H7 (cell line): ENCODE measurements around the gene SYNDIG1. TPM values are rescaled to one million over a fixed set of nuclear protein-coding genes. Genes with fewer than 3 reads are reported as not detected.

ENCODE experiments used
- DNase-seq: peaks from one replicate; pipeline ENCODE4 v3.0.0; 2012
- H3K27me3 ChIP-seq: 2 replicates; pipeline ENCODE4 v1.6.0; 2011; ENCODE audit warnings: mild to moderate bottlenecking, low read length; ENCODE audit not compliant: control insufficient read depth, insufficient read depth
- H3K36me3 ChIP-seq: replicated peaks from 2 replicates; pipeline ENCODE4 v1.5.1; 2011; ENCODE audit warnings: low read length; ENCODE audit not compliant: control insufficient read depth, insufficient read depth
- H3K4me3 ChIP-seq: 2 replicates; pipeline ENCODE4 v1.5.1; 2011; ENCODE audit warnings: low read depth, mild to moderate bottlenecking, control low read depth, low read length, moderate library complexity; ENCODE audit not compliant: insufficient read depth
- total RNA-seq: library from RNA; depleted of rRNA; stranded (reverse); fragments of >200 nt; shearing (Covaris generic); gene quantifications from 2 replicates; pipeline ENCODE4 v1.2.3, GENCODE V29; 2014

SYNDIG1 gene
- total RNA-seq, 1 experiment from 2014 or later = 9.2 TPM

DNA sequence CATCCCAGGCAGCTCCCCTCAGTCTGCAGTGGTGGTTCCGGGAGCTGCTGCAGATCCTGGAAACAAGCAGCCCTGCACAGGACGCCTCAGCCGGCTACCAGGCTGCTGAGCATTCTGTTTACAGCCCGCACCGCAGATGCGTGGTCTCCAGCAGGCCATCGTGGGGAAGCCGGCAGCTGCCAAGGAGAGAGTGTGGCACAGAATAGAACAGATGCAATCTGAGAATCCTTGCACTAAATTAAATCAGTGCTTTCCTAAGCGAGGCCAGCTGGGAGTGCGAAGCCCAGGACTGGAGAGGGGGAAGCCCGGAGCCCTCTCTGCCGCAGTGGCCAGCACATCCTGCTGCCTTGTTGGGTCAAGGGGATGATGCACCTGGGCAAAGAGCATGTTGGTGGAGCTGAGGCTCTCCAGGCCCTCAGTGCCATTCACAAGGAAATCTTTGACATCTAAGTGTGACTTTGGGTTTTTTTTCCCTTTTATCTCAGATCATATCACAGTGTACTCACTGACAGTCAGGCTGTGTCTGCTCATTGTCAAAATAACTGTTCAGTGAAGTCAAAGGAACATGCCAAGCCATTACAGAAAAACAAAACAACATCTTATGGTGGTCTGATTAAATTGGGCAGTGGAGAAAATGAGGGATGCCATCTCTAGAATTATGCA, 118.1 kb downstream of the SYNDIG1 start:
- H3K36me3 ChIP-seq = no peaks in the 10 kb centered on the region
- H3K27me3 ChIP-seq = no peaks in the 10 kb centered on the region
- H3K4me3 ChIP-seq = no peak overlapping the region
- no peak for DNase-seq

DNA sequence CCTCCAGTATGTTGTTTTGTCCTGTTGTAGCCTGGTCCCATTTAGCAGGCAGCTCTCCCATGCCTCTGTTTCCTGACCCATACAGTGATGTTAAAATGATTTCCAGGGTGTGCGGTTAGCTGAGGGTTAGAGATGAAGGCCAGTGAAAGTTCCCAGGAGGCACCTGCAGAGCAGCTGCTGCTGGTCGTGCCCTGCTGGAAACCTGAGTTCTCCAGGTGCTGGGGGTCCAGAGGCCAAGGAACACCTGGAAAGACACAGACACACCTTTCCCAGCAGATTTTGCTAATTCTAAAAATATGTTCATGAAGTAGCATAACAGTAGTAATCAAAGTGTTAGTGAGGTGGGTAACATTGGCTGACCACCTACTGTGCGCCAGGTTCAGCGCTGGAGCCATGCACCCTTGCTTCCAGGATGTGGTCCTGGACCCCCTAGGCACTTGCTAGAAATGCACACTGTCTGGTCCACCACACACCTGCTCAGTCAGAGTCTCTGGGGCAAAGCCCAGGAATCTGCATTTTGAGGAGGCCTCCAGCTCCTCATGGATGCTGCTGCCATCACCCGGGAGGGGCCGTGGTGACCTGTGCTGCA, 118.7 kb downstream of the SYNDIG1 start:
- H3K36me3 ChIP-seq = no peaks in the 10 kb centered on the region
- H3K4me3 ChIP-seq = no peak overlapping the region
- no peaks in the 10 kb centered on the region for H3K27me3 ChIP-seq
- no peak for DNase-seq

DNA sequence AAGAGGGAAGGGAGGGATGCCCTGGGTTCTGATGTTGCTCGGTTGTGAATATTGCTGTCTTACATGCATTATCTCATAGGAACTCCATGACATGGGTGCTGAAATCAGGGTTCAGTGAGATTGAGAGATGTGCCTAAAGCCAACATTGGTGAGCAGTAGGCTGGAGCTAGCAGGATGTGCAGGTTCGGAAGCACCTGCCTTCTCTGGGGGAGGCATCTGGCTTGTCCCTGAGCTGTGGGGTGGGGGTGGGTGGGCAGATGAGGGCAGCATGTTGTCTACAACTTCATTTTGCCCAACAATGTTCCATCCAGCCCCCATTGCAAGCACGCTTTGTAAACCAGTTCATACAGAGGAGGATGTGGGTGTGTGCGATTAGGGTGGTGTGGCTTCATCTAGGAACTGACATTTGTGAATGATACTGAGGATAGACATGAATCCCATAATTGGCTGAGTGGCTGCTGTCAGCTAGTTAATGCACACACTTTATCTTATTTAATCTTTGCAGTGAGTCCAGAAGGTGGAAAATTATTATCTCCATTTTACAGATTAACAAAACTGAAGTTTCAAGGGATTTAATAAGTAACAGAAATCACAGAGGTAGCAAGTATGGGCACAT, 119.4 kb downstream of the SYNDIG1 start:
- Histone ChIP-seq H3K36me3 (no peaks in the 10 kb centered on the region), H3K4me3 (no peak overlapping the region), H3K27me3 (no peaks in the 10 kb centered on the region)
- DNase-seq = no peak

DNA sequence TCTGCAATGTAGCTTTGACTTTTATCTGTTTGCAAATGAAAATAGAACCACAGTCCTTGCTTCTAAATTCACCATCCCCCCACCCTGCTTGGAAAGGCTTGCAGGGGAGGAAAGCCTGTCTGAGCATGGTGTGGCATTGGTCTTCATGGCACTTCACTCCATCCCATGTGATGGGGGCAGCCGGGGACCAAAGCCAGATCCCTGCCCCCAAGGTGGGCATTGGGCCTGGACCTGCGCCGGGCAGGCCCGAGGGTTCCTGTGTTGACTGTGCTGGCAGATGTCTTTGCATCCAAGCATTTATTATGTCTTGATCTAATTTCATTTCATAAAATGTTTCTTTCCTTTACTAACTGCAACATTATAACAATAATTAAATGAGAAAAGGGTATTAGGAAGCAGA, 120.0 kb downstream of the SYNDIG1 start:
- DNase-seq = no peak
- Histone ChIP-seq H3K36me3 (no peaks in the 10 kb centered on the region), H3K4me3 (no peak overlapping the region), H3K27me3 (no peaks in the 10 kb centered on the region)

DNA sequence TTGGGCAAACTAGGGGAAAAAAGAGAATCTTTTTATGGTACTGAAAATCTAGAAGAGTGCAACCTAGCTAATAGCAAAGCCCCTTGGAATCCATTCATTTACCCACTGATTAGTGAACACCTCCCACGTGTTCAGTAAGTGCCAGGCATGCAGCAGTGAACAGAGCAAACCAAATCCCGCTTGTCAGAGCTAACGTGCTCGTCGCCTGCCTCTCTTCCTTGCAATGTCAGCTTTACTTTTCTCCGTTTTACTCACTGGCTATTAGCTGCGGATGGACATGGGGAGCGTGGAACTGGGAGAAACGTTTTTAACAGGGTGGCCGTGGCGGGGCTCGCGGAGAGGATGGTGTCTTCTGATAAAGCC, 120.4 kb downstream of the SYNDIG1 start:
- no peaks in the 10 kb centered on the region for H3K27me3 ChIP-seq
- DNase-seq = no peak
- no peak overlapping the region for H3K4me3 ChIP-seq

DNA sequence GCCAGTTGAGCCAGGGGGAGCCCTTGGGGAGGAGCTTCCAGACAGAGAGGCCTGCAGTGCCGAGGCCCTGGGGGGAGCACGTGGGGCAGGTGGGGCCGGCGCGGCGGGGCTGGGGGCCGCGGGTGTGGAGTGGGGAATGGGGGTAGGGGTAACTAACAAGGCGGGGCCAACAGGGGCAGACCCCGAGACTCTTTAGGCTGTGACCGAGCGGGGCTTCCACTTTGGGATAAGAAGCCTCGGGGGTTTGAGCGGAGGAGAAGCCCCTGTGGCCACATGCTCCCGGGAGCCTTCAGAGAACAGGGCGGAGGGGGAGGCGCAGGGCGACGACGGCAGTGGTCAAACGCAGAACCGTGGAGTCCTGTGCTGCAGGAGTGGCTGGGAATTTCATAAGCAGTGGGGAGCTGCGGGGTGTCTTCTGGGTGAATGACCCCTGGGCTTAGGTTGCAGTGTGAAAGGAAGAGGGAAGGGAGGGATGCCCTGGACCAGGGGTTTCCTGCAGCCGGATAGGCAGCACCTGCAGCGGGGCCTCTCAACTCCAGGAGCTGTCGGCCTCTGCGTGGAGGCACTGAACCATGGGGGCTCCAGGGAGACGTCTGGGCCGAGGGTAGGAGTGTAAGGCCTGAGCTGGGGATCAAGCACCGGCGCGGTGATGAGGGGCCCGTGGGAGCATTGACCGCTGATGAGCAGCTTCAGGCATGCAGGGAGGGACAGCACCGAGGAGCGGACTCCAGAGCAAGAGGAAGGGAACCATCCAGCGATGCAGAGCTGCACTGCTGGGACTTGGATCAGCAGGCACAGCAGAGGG, 121.0 kb downstream of the SYNDIG1 start:
- peak; percentile 67 for DNase-seq
- Histone ChIP-seq H3K4me3 (no peak overlapping the region), H3K27me3 (no peaks in the 10 kb centered on the region), H3K36me3 (no peaks in the 10 kb centered on the region)

More for the DNA sequence above, 120.4 kb downstream of the SYNDIG1 start:
- H3K36me3 ChIP-seq = no peaks in the 10 kb centered on the region

DNA sequence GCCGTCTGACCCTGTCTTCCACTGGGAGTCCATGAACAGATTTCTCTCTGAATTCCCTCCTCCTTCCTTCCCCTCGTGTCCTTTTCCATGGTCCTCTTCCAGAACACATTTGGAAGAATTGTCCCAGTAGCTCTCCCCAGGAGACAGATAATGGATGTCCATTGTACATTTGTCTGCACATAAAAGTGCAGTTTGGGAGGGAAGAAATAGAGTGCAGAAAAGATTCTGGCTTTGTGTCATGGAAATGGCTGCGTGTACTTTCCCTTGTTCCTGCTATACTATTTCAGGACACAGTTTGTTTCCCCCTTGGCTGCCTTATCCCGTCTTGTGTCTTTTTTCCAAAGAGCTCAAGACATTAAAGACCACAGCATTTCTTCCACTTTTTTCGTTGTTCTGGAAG, 127.6 kb downstream of the SYNDIG1 start:
- Histone ChIP-seq H3K27me3 (no peaks in the 10 kb centered on the region), H3K4me3 (no peak overlapping the region), H3K36me3 (no peaks in the 10 kb centered on the region)
- DNase-seq = no peak

DNA sequence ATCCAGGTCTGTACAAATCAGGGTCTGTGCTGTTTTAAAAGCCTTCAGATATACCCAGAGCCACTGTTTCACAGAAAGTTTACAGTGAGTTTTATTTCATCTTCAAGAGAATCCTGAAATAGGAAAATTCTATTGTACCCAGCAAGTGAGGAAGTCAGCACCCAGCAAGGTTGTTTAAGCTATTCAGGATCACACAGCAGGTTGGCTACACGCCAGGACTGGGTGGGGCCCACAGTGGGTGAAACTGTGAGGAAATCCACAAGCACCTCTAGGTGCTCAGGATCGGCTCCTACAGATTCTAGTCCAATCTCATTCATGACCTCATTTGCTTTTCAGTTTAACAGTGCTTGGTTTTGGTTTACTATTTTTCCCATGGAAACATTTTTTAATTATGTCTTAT, 128.9 kb downstream of the SYNDIG1 start:
- H3K27me3 ChIP-seq = no peaks in the 10 kb centered on the region
- no peak for DNase-seq
- H3K36me3 ChIP-seq = no peaks in the 10 kb centered on the region
- H3K4me3 ChIP-seq = no peak overlapping the region

DNA sequence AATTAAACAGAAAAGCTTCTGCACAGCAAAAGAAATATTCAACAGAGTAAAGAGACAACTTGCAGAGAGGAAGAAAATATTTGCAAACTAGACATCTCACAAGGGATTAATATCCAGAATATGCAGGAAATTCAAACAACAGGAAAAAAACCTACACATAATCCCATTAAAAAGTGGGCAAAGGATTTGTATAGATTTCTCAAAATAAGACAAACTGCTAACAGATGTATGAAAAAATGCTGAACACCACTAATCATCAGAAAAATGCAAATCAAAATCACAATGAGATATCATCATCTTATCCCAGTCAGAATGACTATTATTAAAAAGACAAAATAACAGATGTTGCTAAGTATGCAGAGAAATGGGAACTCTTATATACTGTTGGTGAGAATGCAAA, 129.6 kb downstream of the SYNDIG1 start:
- Histone ChIP-seq H3K36me3 (no peaks in the 10 kb centered on the region), H3K27me3 (no peaks in the 10 kb centered on the region), H3K4me3 (no peak overlapping the region)
- no peak for DNase-seq

DNA sequence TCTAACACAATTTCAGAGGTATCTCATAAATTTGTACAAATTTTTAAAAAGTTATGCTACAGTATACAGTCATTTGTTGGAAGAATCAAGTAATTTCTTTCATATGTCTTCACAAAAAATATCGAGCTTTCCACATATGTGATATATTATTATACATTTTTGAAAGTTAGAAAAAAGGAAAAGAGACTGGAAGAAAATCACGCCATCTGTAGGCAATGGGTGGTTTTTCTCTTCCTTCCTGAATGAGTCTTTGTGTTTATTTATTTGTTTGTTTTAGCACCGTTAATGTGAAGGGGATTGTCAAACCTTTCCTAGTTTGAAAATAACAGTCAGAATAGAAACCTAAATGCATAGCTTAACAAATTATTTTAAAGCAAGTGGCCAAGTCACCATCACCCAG, 130.6 kb downstream of the SYNDIG1 start:
- no peak for DNase-seq
- Histone ChIP-seq H3K4me3 (no peak overlapping the region), H3K27me3 (no peaks in the 10 kb centered on the region), H3K36me3 (no peaks in the 10 kb centered on the region)

DNA sequence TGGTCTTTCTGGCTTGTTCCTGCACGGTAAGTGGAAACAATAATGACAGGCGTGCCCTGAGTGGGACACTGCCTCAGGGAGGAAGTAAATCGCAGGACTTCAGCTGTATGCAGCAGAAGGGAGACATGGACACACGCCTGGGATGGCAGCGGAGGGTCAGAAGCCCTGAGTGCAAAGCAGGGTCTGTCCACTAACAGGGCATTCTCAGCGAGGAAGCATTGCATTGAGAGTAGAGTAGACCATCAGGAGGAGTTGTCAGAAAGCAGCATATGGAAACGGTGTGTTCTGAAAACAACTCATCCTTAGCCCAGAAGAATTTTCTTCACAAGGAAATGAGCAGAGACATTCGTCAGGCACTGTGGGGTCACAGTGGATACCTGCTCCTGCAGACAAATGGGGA, 134.0 kb downstream of the SYNDIG1 start:
- Histone ChIP-seq H3K4me3 (no peak overlapping the region), H3K36me3 (no peaks in the 10 kb centered on the region), H3K27me3 (no peaks in the 10 kb centered on the region)
- DNase-seq = no peak

DNA sequence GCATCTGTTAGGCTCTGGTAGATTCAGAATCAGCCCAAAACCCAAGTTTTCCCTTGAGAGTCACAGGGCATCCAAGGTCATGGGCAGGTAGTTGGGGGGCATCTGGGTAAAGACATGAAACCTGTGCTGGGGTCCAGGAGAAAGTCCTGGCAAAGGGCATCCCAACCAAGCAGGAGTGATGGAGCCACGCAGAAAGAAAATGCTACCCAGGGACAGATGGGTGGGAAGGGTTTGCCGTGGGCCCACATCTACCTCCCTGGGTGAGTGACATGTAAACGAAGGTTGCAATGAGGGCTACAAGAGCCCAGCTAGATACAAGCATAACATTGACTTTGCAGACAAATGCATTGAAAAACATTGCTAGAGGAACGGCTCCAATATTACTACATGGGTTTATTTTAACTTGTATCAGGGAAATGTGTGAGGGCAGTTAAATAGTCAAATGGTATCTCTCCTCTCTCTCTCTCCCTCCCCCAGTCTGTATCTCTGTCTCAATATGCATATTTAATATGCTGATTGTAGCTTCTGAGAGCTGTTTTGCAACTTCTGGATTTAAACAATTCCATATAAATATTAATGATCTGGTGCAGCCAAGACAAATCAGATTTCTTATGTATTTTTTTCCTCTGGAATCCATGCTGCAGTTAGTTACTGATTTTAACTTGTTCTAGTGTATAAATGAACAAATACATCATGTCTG, 135.7 kb downstream of the SYNDIG1 start:
- no peak for DNase-seq
- H3K4me3 ChIP-seq = no peak overlapping the region
- H3K27me3 ChIP-seq = no peaks in the 10 kb centered on the region
- H3K36me3 ChIP-seq = no peaks in the 10 kb centered on the region

DNA sequence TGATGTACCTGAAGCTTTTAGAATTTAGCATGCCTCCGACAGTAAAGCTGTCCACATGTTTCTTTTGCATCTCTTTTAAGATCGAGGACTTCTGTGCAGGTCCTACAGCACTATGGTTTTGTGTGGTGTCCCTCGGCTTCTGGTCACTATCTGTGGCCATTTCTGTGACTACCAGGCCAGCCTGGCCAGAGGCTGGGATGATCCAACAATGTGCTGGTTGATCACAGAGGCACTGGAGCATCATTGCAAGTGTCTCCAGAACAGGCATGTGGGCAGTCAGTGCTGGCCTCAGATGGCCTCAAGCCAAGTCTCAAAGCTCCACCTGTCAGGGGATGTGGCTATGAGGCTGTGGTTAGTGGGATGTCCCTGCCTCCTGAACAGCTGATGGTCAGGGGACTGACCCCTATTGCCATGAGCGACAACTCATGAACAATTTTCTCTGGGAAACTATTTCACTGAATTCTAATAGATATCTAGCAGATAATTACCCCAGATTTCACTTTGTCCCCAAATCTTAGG, 136.6 kb downstream of the SYNDIG1 start:
- Histone ChIP-seq H3K36me3 (no peaks in the 10 kb centered on the region), H3K4me3 (no peak overlapping the region), H3K27me3 (no peaks in the 10 kb centered on the region)
- no peak for DNase-seq

DNA sequence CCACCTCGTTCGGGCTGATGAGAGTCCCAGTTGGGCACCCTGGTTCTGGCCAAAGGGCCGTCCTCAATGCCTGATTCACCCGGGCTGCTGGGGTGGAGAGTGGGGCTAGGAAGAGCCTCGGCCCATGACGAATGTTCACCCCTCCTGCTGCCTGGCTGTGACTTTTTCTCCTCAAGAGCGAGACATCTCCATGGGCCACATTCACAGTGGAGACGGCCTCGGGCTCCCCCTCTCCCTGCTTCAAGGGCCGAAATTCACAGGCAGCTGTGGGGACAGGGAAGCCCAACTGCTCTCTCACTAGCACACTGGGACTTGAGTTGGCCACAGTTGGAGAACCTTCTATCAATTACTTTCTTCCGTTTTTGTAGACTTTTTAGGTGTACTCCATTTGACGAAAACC, 138.0 kb downstream of the SYNDIG1 start:
- H3K4me3 ChIP-seq = no peak overlapping the region
- no peak for DNase-seq
- no peaks in the 10 kb centered on the region for H3K27me3 ChIP-seq
- no peaks in the 10 kb centered on the region for H3K36me3 ChIP-seq
